Measurements from ENCODE around the gene AKT1.

Gene AKT1

DNA sequence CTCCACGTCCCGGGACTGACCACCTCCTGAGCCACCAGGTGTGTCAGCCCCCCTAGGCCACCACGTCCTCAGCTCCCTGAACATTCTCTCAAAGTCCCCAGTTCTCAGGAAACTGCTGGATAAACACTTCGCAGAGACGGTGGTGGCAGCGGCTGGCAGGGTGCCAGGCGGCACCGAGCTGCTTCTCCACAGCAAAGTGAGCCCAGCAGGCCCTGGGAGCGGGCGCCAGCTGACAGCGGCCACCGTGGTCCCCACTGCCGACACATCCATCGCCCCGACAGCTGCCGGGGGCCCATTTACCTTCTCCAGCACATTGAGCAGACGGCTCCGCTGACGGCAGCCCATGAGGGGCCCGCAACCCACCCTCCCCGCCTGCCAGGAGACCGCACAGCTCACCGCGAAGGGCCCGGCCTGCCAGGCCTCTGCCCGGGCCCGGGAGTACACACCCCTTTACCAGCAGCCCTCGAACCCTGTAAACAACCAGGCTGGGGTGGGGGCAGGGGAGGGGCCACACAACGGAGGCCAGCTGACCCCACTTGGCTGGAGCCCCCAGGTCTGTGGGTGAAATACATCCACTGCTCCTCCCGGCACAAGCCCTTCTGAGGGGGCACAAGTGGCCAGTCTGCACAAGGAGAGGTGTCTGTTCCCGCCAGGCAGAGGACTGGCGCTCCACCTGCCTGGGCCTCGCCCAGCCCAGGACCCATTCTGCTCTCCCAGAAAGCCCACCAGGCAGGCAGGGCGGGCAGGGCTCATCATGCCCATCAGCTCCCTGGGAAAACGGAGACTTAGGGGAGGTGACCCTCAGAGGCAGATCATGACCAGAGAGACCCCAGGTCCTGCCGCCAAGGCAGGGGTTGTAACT is 10.5 kb downstream of the AKT1 start:
- DNase-seq = no peak

DNA sequence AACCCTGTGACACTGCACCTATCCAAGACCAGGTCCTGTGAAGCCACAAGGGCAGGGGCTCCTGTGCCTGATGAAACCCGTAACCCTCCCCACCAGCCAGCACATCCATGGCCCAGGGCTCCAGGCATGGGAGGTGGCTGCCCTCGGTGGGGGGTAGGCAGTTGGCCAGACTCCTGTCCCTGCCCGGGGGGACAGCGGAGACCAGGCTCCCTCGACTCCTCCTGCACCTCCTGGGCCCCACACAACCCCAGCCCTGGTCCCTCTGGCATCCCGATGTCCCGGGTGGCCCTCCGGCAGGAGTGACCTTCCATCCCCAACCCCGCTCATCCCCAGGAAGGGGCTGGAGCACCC is 11.4 kb downstream of the AKT1 start:
- DNase-seq = no peak

DNA sequence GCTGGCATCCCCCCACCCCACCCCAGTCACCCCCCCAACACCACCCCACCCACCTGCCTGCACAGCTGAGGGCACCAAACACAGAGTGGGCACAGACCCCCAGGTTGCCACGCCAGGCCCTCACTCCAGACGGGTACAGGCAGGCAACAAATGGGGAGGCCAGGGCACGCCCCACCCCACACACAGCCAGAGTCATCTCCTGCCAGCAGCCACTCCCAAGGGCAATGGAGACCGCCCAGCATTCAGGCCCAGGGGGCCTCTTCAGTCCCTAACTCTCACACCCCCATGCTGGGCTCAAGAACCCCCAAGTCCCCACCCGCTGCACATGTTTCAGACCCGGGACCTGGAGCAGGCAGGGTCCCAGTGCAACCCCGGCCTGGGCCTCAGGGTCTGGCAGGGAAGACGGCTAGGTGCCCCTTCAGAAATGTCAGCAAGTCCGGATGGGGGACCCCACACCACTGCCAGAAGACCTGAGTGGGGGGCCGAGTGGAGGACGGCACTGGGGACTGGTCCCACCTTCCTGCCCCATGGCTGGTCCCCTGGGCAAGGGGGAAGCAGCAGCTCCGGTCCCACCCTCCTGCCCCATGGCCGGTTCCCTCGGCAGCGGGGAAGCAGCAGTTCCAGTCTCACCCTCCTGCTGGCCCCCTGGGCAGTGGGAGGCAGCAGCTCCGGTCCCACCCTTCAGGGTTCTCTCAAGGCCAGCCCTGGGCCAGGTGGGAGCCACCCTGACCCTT is 11.9 kb downstream of the AKT1 start:
- no peak for DNase-seq

DNA sequence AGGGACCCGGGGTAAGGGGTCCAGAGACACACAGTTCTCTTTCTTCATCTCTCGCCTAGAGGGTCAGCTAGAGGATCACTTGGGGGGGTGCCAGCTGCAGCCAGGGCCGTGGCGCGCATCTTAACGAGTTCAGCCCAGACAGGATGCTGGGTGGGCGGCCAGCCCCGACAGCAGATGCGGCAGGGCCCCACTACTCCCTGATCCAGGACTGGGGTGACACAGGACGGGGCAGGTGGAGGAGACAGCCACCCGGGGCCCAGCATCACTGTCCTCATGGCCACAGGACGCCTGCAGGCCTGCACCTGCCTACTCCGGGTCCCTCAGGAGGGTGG is 12.8 kb downstream of the AKT1 start:
- no peak for DNase-seq

DNA sequence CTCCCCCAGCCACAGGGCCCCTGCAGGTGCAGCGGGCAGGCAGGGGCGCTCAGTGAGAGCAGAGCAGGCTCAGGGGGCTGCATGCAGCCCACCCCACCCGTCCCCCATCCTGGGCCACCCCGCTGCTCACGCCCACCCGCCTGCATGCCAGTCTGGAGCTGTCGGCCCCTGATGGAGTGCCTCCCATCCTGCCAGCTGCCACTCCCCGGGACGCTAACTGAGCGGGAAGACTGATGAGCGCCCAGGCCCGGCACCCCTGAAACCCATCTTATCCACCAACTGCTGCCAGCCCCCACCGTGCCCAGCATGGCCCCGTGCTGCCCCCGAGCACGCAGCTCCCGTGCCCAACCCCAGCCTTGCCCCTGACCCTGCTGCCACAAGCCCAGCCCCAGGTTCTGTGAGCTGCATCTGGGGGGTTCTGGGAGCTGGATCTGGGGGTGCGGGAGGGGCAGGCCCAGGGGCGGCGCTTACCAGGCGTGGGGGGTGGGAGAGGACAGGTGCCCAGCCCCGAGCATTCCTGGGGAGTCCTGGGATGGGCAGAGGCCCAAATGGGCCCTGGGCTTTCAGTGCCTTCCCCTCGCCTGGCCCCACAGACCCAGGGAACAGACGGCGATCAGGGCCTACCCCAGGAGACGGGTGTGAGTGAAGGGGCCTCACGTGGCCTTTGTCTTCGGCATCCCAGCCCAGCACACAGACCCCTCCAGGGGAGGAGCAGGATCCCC is 13.3 kb downstream of the AKT1 start:
- DNase-seq = no peak

DNA sequence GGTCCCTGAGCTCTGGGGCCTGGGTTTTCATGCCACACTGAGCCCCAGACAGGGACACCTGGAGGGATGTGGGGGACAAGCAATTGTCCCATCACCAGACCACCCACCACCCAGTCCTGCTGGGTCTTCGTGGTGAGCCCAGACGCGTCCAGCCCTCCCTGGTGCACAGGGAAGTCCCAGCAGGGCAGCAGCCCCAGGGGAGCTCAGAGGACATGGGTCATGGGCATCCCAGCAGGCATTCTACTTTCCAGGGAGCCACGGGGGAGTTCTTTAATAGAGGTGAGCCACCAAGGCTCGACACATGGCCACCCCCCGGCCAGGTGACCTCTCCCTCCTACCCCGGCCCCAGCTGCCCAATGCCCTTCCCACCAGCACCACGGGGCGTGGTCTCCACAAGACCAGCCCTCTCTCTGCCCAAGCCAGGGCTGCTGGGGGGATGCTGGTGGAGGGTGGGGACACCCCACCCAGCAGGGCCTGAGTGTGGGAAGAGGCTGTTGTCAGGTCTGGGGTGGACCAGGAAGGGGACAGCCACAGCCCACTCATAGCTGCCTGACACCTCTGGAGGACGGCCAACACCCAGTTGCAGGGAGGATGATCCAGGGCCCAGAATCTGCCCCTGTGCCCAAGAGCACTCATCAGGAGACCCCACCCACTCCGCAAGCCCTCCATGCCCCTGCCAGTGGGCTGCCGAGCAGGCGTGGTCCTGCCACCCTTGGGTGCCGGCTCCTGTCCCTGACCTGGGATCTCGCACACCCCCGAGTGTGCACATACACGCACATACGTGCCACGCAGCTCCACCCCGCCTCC is 14.1 kb downstream of the AKT1 start:
- DNase-seq = no peak

DNA sequence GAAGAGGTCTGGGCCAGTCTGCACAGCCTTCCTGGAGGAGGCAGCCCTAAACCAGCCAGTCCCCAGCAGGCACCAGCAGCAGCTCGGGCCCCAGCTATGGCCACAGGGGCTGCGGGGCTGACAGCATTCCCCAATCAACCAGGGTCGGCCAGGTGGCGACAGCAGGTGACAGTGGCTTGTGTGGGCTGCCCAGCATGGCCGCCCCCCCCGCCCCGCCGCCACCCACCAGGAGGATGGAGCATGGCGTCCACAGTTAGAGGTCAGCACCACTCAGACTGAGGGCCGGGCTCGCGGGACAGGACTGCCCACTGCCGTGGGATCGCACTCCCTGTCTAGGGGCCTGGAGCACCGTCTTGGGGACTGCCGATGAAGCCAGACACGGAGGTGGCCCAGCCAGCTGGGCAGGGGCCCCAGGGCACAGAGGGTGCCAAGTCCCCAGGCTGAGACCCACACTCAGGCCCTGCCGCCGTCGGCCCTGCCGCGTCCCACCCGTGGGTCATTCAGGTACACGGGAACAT is 15.0 kb downstream of the AKT1 start:
- no peak for DNase-seq

DNA sequence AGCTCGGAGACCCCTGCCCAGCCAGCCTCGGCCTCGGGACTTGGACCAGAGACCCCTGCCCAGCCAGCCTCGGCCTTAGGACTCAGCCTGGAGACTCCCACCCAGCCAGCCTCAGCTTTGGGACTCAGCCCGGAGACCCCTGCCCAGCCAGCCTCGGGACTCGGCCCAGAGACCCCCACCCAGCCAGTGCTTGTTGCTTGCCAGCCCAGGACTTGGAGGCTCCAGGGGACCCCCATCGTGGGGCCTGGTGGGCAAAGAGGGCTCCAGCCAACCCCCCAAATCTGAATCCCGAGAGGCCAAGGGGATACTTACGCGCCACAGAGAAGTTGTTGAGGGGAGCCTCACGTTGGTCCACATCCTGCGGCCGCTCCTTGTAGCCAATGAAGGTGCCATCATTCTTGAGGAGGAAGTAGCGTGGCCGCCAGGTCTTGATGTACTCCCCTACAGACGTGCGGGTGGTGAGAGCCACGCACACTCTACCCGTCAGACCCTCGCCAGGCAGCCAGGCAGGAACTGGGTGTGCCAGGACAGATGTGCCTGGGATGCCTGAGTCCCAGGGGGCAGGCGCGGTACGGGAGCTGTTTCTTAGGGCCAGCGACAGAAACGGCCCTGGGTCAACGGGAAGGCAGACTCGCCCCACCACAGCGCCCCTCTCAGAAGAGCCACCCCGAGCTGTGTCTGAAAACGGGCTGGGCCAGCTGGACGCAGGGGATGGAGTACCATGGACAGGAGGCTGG is 15.6 kb downstream of the AKT1 start:
- no peak for DNase-seq

DNA sequence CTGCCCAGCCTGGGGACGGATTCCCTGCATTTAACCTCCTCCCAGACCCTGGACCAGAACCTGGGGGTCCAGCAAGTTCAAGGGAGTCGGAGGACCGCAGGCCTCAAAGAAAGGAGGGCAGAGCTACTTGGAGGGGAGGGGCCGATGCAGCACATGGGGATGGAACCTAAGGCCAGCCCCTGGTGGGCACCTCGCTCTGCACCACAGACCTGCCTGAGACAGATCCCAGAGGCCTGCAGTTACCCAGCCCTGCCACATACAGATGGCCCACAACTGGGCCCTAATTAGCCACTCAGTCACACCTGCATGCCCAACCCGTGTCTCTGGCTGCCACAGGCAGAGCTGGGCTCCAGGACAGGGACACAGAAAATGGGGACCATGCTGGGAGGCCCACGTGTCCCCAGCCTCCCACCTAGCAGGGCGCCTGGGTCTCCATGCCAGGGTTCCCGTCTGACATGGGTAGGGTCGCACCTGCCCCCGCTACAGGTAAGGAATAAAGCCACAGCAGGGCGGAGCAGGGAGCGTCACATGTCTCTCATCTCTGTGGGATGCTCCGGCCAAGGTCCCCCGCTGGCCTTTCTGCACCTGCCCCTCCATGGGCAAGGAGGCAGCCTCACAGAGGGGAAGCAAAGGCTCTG is 16.7 kb downstream of the AKT1 start:
- DNase-seq = no peak

DNA sequence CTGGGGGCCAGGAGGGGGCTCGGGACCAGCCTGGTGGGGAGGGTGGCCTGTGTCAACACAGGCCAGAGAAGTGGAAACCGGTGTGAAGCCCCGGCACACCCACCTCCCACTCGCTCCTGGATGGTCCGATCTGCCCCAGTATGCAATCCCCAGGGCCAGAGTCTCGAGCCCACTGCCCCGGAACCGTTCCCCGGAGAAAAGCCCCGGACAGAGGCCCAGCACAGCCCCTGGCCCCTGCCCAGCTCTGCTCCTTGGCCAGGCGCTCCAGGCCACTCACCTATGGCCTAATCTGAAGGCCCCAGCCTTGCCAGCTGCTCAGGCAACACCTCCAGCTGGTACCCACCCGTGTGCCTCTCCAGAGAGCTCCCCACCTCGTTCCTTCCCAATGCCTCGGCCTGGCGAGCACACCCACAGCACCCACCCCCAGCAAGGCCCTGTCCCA is 17.7 kb downstream of the AKT1 start:
- DNase-seq = no peak

DNA sequence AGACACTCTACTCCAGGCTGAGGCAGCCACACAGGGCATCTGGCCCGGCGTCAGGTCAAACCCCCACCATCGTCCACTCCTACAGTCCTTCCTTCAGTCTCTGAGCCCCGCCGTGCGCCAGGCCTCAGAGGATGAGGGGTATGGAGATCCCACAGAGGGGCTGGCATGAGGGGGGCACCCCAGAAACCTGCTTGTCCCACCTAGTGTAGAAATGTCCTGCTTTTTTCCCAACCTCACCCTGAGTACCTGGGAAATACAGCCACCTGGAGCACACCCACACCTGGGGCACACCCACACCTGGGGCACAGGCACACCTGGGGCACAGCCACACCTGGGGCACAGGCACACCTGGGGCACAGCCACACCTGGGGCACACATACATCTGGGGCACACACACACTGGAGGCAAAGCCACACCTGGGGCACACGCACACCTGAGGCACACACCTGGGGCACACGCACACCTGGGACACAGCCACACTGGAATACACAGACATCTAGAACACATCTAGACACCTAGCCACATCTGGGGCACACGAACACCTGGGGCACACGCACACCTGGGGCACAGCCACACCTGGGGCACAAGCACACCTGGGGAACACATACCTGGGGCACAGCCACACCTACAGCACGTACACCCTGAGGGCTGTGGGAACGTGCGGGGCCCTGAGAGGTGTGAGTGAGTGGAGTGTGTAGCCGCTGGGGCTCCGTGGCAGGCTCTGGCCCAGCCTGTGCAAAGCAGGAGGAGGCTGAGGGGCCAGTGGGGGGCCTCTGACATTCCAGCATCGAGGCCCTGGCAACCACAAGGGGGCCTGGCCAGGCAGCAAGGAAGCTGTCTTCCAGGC is 18.4 kb downstream of the AKT1 start:
- DNase-seq = no peak

DNA sequence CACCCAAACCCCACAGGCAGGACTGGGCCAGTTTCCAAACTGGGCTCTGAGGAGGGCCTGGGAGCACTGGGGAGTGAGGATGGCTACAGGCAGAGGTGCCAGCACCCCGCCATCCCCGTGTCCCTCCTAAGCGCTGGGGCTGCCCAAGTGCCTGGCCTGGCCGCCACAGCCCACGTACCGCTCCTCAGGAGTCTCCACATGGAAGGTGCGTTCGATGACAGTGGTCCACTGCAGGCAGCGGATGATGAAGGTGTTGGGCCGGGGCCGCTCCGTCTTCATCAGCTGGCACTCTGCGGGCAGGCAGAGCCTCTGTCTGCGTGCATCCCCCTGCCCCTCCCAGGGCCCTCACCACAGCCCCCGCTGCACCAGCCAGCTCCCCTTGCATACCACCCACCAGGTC is 19.1 kb downstream of the AKT1 start:
- no peak for DNase-seq

DNA sequence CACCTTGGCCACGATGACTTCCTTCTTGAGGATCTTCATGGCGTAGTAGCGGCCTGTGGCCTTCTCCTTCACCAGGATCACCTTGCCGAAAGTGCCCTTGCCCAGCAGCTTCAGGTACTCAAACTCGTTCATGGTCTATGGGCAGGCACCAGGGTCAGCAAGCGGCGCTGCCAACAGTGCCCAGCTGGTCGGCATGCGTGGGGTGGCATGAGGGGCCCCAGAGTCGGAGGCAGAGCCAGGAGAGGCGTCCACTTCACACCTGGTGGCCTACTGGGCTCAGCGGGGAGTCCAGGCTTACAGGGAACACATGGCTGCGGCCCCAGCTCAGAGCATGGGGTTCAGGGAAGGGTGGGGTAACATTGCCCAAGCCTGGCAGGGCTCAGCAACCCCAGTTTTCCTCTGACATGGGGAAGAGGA is 20.5 kb downstream of the AKT1 start:
- no peak for DNase-seq

DNA sequence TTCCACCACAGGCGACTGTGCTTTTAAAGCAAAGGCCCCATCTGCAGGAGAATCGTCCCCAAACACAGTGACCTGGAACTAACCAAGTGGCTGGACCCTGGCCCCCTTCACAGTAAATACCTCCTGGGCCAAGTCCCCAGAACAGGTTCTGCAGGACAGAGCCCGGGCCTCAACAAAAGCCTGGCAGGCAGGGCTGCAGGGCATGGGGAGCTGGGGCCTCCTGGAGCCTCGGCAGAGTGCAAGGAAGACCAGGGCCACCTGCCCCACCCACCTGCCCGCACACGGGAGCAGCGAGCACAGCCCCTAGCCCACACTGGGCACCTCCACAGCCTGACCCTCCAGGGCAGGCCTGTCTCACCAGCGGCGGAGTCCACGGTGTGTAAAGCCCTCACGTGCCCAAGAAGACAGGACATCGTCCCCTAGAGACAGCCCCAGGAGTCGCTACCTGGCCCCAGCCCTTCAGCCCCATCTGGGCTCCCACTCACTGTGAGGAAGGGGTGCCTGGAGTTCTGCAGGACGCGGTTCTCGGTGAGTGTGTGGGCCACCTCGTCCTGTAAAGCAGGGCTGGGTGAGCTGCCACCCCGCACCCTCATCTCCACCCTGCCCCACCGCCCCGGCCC is 21.0 kb downstream of the AKT1 start:
- no peak for DNase-seq

DNA sequence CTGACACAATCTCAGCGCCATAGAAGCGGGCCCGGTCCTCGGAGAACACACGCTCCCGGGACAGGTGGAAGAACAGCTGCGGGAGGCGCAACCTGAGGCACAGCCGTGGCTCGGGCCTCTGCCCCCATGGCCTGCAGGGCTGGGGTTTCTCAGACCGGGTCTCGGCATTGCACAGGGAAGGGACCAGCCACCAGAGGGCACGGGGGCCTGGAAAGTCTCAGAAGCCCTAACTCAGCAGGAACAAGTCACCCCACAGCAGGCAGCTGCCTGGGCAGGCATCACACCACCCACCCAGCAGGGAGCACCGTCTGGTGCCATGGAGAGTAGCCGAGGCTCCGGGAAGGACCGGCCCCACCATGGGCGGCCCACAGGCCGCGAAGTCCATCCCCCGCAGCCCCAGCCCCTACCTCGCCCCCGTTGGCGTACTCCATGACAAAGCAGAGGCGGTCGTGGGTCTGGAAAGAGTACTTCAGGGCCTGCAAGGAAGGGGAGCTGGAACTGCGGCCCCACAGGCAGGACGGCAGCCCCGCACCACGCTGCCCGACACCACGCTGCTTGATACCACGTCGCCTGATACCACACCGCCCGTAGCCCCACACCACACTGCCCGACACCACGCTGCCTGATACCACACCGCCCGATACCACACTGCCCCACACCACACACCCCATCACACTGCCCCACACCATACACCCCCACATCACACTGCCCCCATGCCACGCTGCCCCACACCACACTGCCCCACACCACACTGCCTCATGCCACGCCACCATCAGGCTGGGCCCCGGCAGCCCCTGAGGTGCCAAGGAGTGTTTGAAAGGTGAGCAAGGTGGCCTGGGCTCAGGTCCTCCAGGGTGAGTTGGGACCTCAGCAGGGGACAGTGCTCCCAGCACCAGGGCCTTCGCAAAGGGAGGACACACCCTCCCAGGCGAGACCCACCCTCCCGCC is 21.8 kb downstream of the AKT1 start:
- DNase-seq = no peak

DNA sequence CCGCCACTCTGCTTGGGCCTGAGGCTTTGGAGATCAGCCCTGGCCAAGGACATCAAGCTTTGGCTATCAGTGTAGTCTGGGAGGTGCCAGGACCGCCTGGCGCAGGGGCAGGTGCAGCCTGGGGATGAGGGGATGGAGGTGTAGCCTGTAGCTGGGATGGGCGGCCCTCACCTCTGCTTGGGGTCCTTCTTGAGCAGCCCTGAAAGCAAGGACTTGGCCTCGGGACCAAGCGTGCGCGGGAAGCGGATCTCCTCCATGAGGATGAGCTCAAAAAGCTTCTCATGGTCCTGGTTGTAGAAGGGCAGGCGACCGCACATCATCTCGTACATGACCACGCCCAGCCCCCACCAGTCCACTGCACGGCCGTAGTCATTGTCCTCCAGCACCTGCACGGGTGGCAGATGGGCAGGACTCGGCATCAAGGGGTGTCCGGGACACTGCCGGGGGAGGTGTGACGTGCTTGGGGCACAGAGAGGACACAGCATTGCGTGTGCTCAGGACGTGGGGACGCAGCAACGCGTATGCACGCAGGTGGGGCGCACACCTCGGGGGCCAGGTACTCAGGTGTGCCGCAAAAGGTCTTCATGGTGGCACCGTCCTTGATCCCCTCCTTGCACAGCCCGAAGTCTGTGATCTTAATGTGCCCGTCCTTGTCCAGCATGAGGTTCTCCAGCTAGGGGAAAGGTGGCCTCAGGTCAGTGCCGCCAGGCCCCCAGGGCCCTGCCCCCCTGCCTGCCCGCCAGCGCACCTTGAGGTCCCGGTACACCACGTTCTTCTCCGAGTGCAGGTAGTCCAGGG is 22.6 kb downstream of the AKT1 start:
- no peak for DNase-seq

DNA sequence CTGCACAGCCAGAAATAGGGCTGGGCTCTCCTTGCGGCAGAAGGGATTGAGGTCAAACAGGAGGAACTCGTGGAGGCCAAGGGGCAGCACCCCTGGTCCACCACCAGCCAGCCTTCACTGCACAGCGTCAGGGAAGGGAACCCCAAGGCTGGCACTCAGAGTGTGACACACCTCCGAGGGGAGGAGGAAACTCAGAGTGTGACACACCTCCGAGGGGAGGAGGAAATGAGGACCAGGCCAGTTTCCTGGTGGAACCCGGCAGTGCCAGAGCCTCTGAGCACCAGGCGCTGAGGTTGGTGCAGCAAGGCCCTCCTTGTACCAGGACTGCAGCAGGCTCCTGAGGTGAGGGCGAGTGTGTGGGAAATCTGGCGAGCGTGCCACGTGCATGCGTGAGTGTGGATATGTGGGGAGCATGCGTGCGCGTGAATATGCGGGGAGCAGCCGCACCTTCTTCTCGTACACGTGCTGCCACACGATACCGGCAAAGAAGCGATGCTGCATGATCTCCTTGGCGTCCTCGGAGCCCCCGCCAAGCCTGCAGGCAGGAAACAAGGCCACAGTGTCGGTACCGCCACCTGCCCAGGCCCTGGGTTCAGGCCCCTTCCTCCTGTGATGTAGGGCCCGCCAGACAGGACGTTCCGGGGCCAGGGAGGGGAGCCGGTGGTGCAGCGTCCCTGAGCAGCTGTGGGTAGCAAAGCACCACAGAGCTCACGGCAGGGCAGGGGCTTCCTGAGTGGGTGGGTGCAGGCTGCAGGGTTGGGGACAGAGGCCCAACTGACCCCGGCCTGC is 23.4 kb downstream of the AKT1 start:
- DNase-seq = no peak
